HepG2 (cell line): ENCODE results near the gene NOX3.

Source experiments
- FOXO1 ChIP-seq: sonication (generic); formaldehyde crosslinking; IDR thresholded peaks from 2 replicates; pipeline ENCODE4 v1.4.0; 2020; ENCODE audit warnings: missing genetic modification reagents
- NR2C2 ChIP-seq: sonication (generic); formaldehyde crosslinking; IDR thresholded peaks from 2 replicates; pipeline ENCODE4 v1.4.0; 2020; ENCODE audit warnings: missing genetic modification reagents, mild to moderate bottlenecking, moderate library complexity, borderline replicate concordance
- POGZ ChIP-seq: sonication (generic); formaldehyde crosslinking; IDR thresholded peaks from 2 replicates; pipeline ENCODE4 v1.4.0; 2020; ENCODE audit warnings: mild to moderate bottlenecking, missing genetic modification reagents
- POLR2A ChIP-seq, 2 experiments: IDR thresholded peaks; 2 replicates each; pipeline ENCODE4 v1.6.1; 2011; ENCODE audit warnings: low read depth in 2 of 2, low read length in 2 of 2, mild to moderate bottlenecking in 1 of 2, moderate library complexity in 1 of 2; ENCODE audit not compliant: insufficient read depth in 1 of 2
- RXRA ChIP-seq: sonication (generic); formaldehyde crosslinking; IDR thresholded peaks from 2 replicates; pipeline ENCODE4 v1.5.1; 2020; ENCODE audit warnings: missing genetic modification reagents
- SUZ12 ChIP-seq: fragments of 150-350 bp; IDR thresholded peaks from 2 replicates; pipeline ENCODE4 v1.6.1; 2014; ENCODE audit warnings: low read depth, low read length
- ZNF24 ChIP-seq: fragments of 450-650 bp; IDR thresholded peaks from 2 replicates; pipeline ENCODE4 v1.6.1; 2017; ENCODE audit warnings: antibody characterized with exemption, mild to moderate bottlenecking
- ZNF451 ChIP-seq: sonication (generic); formaldehyde crosslinking; IDR thresholded peaks from 2 replicates; pipeline ENCODE4 v1.5.0; 2020; ENCODE audit warnings: mild to moderate bottlenecking, missing genetic modification reagents
- TF ChIP-seq, protein P1 (sequence below): sonication (generic); formaldehyde crosslinking; IDR thresholded peaks from 2 replicates; pipeline ENCODE4 v1.5.0; 2020; ENCODE audit warnings: mild to moderate bottlenecking, missing genetic modification reagents, moderate library complexity
- TF ChIP-seq, protein P2 (sequence below): fragments of 450-650 bp; IDR thresholded peaks from 2 replicates; pipeline ENCODE4 v1.6.1; 2017; ENCODE audit warnings: mild to moderate bottlenecking

DNA sequence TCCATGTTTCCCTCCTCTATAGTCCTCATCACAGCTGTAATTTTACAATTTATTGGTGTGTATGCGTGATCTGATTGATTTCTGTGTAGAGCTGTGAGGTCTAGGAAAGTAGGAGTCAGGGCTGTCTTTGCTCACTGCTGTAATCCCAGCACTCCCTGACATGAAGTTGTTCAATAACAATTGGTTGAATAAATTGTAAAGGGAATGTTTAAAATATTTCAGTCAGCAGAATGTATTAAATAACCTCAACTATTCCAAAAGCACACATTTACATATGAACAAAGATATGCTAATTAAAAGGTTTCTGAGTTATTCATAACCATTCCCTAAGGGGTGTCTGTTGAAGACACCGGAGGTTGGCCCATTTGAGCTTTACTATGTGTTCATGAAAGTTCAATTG, 31.5 kb downstream of the NOX3 start:
- TF ChIP-seq, protein P1, sequence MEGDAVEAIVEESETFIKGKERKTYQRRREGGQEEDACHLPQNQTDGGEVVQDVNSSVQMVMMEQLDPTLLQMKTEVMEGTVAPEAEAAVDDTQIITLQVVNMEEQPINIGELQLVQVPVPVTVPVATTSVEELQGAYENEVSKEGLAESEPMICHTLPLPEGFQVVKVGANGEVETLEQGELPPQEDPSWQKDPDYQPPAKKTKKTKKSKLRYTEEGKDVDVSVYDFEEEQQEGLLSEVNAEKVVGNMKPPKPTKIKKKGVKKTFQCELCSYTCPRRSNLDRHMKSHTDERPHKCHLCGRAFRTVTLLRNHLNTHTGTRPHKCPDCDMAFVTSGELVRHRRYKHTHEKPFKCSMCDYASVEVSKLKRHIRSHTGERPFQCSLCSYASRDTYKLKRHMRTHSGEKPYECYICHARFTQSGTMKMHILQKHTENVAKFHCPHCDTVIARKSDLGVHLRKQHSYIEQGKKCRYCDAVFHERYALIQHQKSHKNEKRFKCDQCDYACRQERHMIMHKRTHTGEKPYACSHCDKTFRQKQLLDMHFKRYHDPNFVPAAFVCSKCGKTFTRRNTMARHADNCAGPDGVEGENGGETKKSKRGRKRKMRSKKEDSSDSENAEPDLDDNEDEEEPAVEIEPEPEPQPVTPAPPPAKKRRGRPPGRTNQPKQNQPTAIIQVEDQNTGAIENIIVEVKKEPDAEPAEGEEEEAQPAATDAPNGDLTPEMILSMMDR (CRISPR knock-in tag): no peak
- TF ChIP-seq FOXO1 (CRISPR knock-in tag): no peak
- TF ChIP-seq ZNF24: no peak
- TF ChIP-seq, protein P2, sequence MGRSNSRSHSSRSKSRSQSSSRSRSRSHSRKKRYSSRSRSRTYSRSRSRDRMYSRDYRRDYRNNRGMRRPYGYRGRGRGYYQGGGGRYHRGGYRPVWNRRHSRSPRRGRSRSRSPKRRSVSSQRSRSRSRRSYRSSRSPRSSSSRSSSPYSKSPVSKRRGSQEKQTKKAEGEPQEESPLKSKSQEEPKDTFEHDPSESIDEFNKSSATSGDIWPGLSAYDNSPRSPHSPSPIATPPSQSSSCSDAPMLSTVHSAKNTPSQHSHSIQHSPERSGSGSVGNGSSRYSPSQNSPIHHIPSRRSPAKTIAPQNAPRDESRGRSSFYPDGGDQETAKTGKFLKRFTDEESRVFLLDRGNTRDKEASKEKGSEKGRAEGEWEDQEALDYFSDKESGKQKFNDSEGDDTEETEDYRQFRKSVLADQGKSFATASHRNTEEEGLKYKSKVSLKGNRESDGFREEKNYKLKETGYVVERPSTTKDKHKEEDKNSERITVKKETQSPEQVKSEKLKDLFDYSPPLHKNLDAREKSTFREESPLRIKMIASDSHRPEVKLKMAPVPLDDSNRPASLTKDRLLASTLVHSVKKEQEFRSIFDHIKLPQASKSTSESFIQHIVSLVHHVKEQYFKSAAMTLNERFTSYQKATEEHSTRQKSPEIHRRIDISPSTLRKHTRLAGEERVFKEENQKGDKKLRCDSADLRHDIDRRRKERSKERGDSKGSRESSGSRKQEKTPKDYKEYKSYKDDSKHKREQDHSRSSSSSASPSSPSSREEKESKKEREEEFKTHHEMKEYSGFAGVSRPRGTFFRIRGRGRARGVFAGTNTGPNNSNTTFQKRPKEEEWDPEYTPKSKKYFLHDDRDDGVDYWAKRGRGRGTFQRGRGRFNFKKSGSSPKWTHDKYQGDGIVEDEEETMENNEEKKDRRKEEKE: no peak
- TF ChIP-seq RXRA (CRISPR knock-in tag): no peak
- TF ChIP-seq NR2C2 (CRISPR knock-in tag): no peak
- TF ChIP-seq SUZ12: no peak
- no peak for TF ChIP-seq ZNF451 (CRISPR knock-in tag)
- TF ChIP-seq POGZ (CRISPR knock-in tag): no peak
- no peak for TF ChIP-seq POLR2A (IDR thresholded peaks at IDR 0.05; ENCODE audit: insufficient read depth in 1 of 2, low read depth in 2 of 2, low read length in 2 of 2)
